Parathyroid adenoma (tissue), 2 donors: ENCODE results near the gene TC2N.

Experiments used
- H2AFZ ChIP-seq: fragments of 300-600 bp; sonication (generic); one replicate; pipeline ENCODE4 v1.7.0; 2017; ENCODE audit warnings: antibody characterized with exemption, mild to moderate bottlenecking
- H3K27ac ChIP-seq: fragments of 300-600 bp; sonication (generic); one replicate; pipeline ENCODE4 v1.7.0; 2017
- H3K27me3 ChIP-seq: fragments of 300-600 bp; sonication (generic); one replicate; pipeline ENCODE4 v1.7.0; 2017; ENCODE audit warnings: low read length; ENCODE audit not compliant: control insufficient read depth, insufficient read depth
- H3K36me3 ChIP-seq: fragments of 300-600 bp; sonication (generic); one replicate; pipeline ENCODE4 v1.7.0; 2017; ENCODE audit warnings: low read length; ENCODE audit not compliant: control insufficient read depth, insufficient read depth
- H3K4me1 ChIP-seq: fragments of 300-600 bp; sonication (generic); one replicate; pipeline ENCODE4 v1.7.0; 2017; ENCODE audit warnings: control low read depth
- H3K4me2 ChIP-seq: fragments of 300-600 bp; sonication (generic); one replicate; pipeline ENCODE4 v1.7.0; 2017; ENCODE audit warnings: low read length
- H3K4me3 ChIP-seq: fragments of 300-600 bp; sonication (generic); one replicate; pipeline ENCODE4 v1.7.0; 2017; ENCODE audit warnings: low read depth, low read length
- H3K79me2 ChIP-seq: fragments of 300-600 bp; sonication (generic); one replicate; pipeline ENCODE4 v1.7.0; 2017; ENCODE audit warnings: control low read depth
- H3K9ac ChIP-seq: fragments of 300-600 bp; sonication (generic); one replicate; pipeline ENCODE4 v1.7.0; 2017; ENCODE audit warnings: mild to moderate bottlenecking
- H3K9me3 ChIP-seq: fragments of 300-600 bp; sonication (generic); one replicate; pipeline ENCODE4 v1.7.0; 2017; ENCODE audit warnings: low read length; ENCODE audit not compliant: control insufficient read depth
- CTCF ChIP-seq: fragments of 300-600 bp; sonication (generic); IDR thresholded peaks from one replicate; pipeline ENCODE4 v1.7.0; 2017; ENCODE audit warnings: antibody characterized with exemption, mild to moderate bottlenecking
- donor health status: primary hyperparathyroidism.

TC2N gene

GRCh38 chr14:91876492-91876891, 9.2 kb upstream of the TC2N start:
- no peak overlapping the region for H3K27ac ChIP-seq
- no peaks in the 10 kb centered on the region for H3K79me2 ChIP-seq
- no peaks in the 10 kb centered on the region for H3K36me3 ChIP-seq
- no peaks in the 10 kb centered on the region for H3K27me3 ChIP-seq
- no peak overlapping the region for H2AFZ ChIP-seq
- no peak overlapping the region for H3K9ac ChIP-seq
- peaks cover 6% of the 10 kb centered on the region for H3K4me1 ChIP-seq
- TF ChIP-seq CTCF, result no peak
- H3K4me3 ChIP-seq, result no peak overlapping the region
- no peak overlapping the region for H3K4me2 ChIP-seq
- H3K9me3 ChIP-seq, result no peaks in the 10 kb centered on the region

GRCh38 chr14:91875525-91876286, 8.4 kb upstream of the TC2N start:
- H3K36me3 ChIP-seq, result no peaks in the 10 kb centered on the region
- no peak overlapping the region for H3K9ac ChIP-seq
- no peak for TF ChIP-seq CTCF
- H3K79me2 ChIP-seq, result no peaks in the 10 kb centered on the region
- H3K9me3 ChIP-seq, result no peaks in the 10 kb centered on the region
- H3K27ac ChIP-seq, result no peak overlapping the region
- no peak overlapping the region for H3K4me3 ChIP-seq
- no peak overlapping the region for H3K4me2 ChIP-seq
- H3K27me3 ChIP-seq, result no peaks in the 10 kb centered on the region
- no peak overlapping the region for H2AFZ ChIP-seq
- peaks cover 6% of the 10 kb centered on the region for H3K4me1 ChIP-seq

GRCh38 chr14:91873471-91874415, 6.4 kb upstream of the TC2N start:
- no peak overlapping the region for H3K4me2 ChIP-seq
- H3K4me1 ChIP-seq, result peaks cover 6% of the 10 kb centered on the region
- H3K27ac ChIP-seq, result no peak overlapping the region
- H3K4me3 ChIP-seq, result no peak overlapping the region
- H3K9ac ChIP-seq, result no peak overlapping the region
- no peak for TF ChIP-seq CTCF
- no peaks in the 10 kb centered on the region for H3K27me3 ChIP-seq
- H2AFZ ChIP-seq, result no peak overlapping the region
- no peaks in the 10 kb centered on the region for H3K9me3 ChIP-seq
- H3K36me3 ChIP-seq, result no peaks in the 10 kb centered on the region
- H3K79me2 ChIP-seq, result no peaks in the 10 kb centered on the region

GRCh38 chr14:91872517-91873470, 5.5 kb upstream of the TC2N start:
- H3K4me1 ChIP-seq, result peaks cover 6% of the 10 kb centered on the region
- H2AFZ ChIP-seq, result peak overlapping the region; percentile 39
- no peak overlapping the region for H3K4me3 ChIP-seq
- H3K9me3 ChIP-seq, result no peaks in the 10 kb centered on the region
- H3K27ac ChIP-seq, result peak overlapping the region; percentile 5
- H3K4me2 ChIP-seq, result no peak overlapping the region
- H3K9ac ChIP-seq, result no peak overlapping the region
- TF ChIP-seq CTCF, result no peak
- H3K79me2 ChIP-seq, result no peaks in the 10 kb centered on the region
- no peaks in the 10 kb centered on the region for H3K27me3 ChIP-seq
- no peaks in the 10 kb centered on the region for H3K36me3 ChIP-seq
